GM12891 (cell line): ENCODE data around the gene NAA80.
A peak's percentile ranks its signal among the peaks of the same experiment; 100 is the strongest.
"Not testable (repeated sequence)": the region's sequence is repeated elsewhere in the genome, so short reads cannot be mapped to it uniquely, and the experiment has no call there.

Experiments
- DNase-seq: peaks from one replicate; pipeline ENCODE4 v3.0.0; 2011; ENCODE audit warnings: low spot score; ENCODE audit not compliant: insufficient read length
- FAIRE-seq: peaks from 2 replicates; lab custom pipeline; 2011; peaks lifted over from hg19 to GRCh38; lab: Jason Lieb, UNC
- PAX5 ChIP-seq: IDR thresholded peaks from 2 replicates; pipeline ENCODE4 v1.6.1; 2011; ENCODE audit warnings: low read length, moderate library complexity, mild to moderate bottlenecking; ENCODE audit not compliant: insufficient read depth, severe bottlenecking
- POLR2A ChIP-seq: IDR thresholded peaks from 2 replicates; pipeline ENCODE4 v1.6.1; 2011; ENCODE audit warnings: low read depth, low read length, control low read depth
- POLR2AphosphoS5 ChIP-seq: IDR thresholded peaks from 2 replicates; pipeline ENCODE4 v1.6.1; 2011; ENCODE audit warnings: low read depth, low read length, control low read depth
- POU2F2 ChIP-seq: IDR thresholded peaks from 2 replicates; pipeline ENCODE4 v1.6.1; 2011; ENCODE audit warnings: low read depth, mild to moderate bottlenecking, control low read depth, low read length, moderate library complexity
- SPI1 ChIP-seq: IDR thresholded peaks from 2 replicates; pipeline ENCODE4 v1.6.1; 2011; ENCODE audit warnings: low read depth, low read length, control low read depth
- TAF1 ChIP-seq: IDR thresholded peaks from 2 replicates; pipeline ENCODE4 v1.6.1; 2011; ENCODE audit warnings: low read depth, low read length, control low read depth

NAA80 gene

GRCh38 chr3:50318163-50318562 is 19.0 kb upstream of the NAA80 start:
- no peak for FAIRE-seq
- no peak for DNase-seq
- no peak for TF ChIP-seq SPI1
- TF ChIP-seq TAF1: no peak
- TF ChIP-seq PAX5: no peak
- no peak for TF ChIP-seq POLR2AphosphoS5
- no peak for TF ChIP-seq POLR2A
- TF ChIP-seq POU2F2: no peak

- no peak for FAIRE-seq
- TF ChIP-seq POU2F2: no peak
- TF ChIP-seq TAF1: no peak
- TF ChIP-seq PAX5: no peak
- TF ChIP-seq SPI1: no peak
- DNase-seq: no peak
Observed at GRCh38 chr3:50317300-50317699, 18.1 kb upstream of the NAA80 start.

GRCh38 chr3:50316657-50317242 is 17.5 kb upstream of the NAA80 start:
- FAIRE-seq (no peak), DNase-seq (no peak)
- TF ChIP-seq POLR2AphosphoS5 (no peak), PAX5 (no peak), TAF1 (no peak), POLR2A (no peak), POU2F2 (no peak), SPI1 (no peak)

GRCh38 chr3:50314816-50315215 is 15.6 kb upstream of the NAA80 start:
- TF ChIP-seq PAX5: no peak
- DNase-seq (no peak), FAIRE-seq (no peak)

- no peak for DNase-seq
Observed at GRCh38 chr3:50314342-50314741, 15.1 kb upstream of the NAA80 start.

GRCh38 chr3:50312041-50312440 is 12.8 kb upstream of the NAA80 start:
- not testable (repeated sequence) for FAIRE-seq, DNase-seq

More at GRCh38 chr3:50314342-50314741, 15.1 kb upstream of the NAA80 start:
- TF ChIP-seq POU2F2 (no peak), POLR2AphosphoS5 (no peak), POLR2A (no peak), TAF1 (no peak), PAX5 (no peak), SPI1 (no peak)
- FAIRE-seq: no peak

GRCh38 chr3:50304601-50305000 is 5.4 kb upstream of the NAA80 start:
- no peak for DNase-seq
- FAIRE-seq: peak; percentile 28
- TF ChIP-seq POLR2A: no peak
- TF ChIP-seq SPI1: no peak
- TF ChIP-seq POLR2AphosphoS5: no peak
- no peak for TF ChIP-seq POU2F2
- TF ChIP-seq TAF1: no peak
- TF ChIP-seq PAX5: no peak

- FAIRE-seq (no peak), DNase-seq (no peak)
- no peak for TF ChIP-seq POU2F2
- no peak for TF ChIP-seq POLR2AphosphoS5
Observed at GRCh38 chr3:50303013-50303815, 4.0 kb upstream of the NAA80 start, which contains the start of gene HYAL1. HYAL1 (minus strand) TSS chr3:50303574; CDS start chr3:50302956, 618 bp downstream.

GRCh38 chr3:50302095-50303012 is 3.1 kb upstream of the NAA80 start:
- FAIRE-seq (no peak), DNase-seq (no peak)
- TF ChIP-seq POU2F2: no peak
- TF ChIP-seq TAF1: no peak
- no peak for TF ChIP-seq SPI1
- no peak for TF ChIP-seq POLR2AphosphoS5
- no peak for TF ChIP-seq POLR2A
- no peak for TF ChIP-seq PAX5

GRCh38 chr3:50300681-50301254 is 1.6 kb upstream of the NAA80 start:
- no peak for FAIRE-seq
- no peak for DNase-seq
- no peak for TF ChIP-seq SPI1
- no peak for TF ChIP-seq POU2F2
- no peak for TF ChIP-seq POLR2A
- no peak for TF ChIP-seq PAX5
- no peak for TF ChIP-seq POLR2AphosphoS5
- TF ChIP-seq TAF1: no peak

GRCh38 chr3:50299929-50300680 is 900 bp upstream of the NAA80 start:
- TF ChIP-seq POLR2AphosphoS5 (no peak), SPI1 (peak; percentile 38; the same call in 1 of the 2 replicates)
- FAIRE-seq: no peak
- DNase-seq: no peak
